ENCODE data around the gene C1orf141. TPM values are rescaled to one million over a fixed set of nuclear protein-coding genes. Genes with fewer than 3 reads are reported as not detected.

The C1orf141 gene
- not detected in 3 replicates for total RNA-seq (2021)
- not detected for Bru-seq, nascent RNA
- long read RNA-seq, experiment 1: 0 reads
- long read RNA-seq, experiment 2: 0 reads
- long read RNA-seq, experiment 3: 0 reads

DNA sequence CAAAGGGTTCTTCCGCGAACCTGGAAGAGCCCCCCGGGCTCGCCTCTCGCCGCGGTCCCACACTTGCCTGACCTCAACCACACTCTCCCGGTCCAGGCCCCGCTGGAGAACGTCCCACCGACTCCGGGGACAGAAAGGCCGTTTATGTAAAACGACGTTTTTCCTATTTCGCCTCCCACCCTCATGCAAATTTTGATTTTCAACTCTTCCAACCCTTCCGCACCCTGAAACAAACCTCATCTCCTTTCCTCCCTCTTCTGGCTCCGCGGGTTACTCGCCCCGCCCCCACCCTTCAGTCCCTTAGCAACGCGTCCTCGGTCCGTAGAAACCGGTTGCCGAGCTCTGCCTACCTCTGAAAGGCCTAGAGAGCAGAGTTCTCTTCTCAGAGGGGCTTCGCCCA lies at the start of gene C1orf141:
TSS of gene C1orf141 (minus strand) at position 276 of the 400 bp plus-strand sequence. CDS start 7,730 bp downstream, outside the sequence.
- POLR2A ChIA-PET: interaction anchor here (0.6 kb wide), 3 partner anchors 62 to 352 kb away, joined by 4 to 6 read pairs (median 4); no protein-coding TSS in a partner anchor
- Mint-ChIP-seq H3K4me3 (peak within 1 kb of the TSS; percentile 77), H3K36me3 (no peaks in the 10 kb centered on the region), H3K9me3 (no peaks in the 10 kb centered on the region), H3K27ac (no peak within 1 kb of the TSS), H3K27me3 (ENCODE audit: low read depth) (peaks cover 8% of the 10 kb centered on the region; the same call in 1 of the 2 replicates), H3K4me1 (peaks cover 16% of the 10 kb centered on the region)
- ATAC-seq (peak; percentile 86), DNase-seq (ENCODE audit: low spot score) (peak; percentile 62)
- TF ChIP-seq JAZF1 (CRISPR knock-in tag; IDR thresholded peaks at IDR 0.05): no peak
- TF ChIP-seq, protein P1, sequence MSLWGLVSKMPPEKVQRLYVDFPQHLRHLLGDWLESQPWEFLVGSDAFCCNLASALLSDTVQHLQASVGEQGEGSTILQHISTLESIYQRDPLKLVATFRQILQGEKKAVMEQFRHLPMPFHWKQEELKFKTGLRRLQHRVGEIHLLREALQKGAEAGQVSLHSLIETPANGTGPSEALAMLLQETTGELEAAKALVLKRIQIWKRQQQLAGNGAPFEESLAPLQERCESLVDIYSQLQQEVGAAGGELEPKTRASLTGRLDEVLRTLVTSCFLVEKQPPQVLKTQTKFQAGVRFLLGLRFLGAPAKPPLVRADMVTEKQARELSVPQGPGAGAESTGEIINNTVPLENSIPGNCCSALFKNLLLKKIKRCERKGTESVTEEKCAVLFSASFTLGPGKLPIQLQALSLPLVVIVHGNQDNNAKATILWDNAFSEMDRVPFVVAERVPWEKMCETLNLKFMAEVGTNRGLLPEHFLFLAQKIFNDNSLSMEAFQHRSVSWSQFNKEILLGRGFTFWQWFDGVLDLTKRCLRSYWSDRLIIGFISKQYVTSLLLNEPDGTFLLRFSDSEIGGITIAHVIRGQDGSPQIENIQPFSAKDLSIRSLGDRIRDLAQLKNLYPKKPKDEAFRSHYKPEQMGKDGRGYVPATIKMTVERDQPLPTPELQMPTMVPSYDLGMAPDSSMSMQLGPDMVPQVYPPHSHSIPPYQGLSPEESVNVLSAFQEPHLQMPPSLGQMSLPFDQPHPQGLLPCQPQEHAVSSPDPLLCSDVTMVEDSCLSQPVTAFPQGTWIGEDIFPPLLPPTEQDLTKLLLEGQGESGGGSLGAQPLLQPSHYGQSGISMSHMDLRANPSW (CRISPR knock-in tag; conservative IDR thresholded peaks at IDR 0.05; ENCODE audit: low read depth): no peak
- TF ChIP-seq, protein P2, sequence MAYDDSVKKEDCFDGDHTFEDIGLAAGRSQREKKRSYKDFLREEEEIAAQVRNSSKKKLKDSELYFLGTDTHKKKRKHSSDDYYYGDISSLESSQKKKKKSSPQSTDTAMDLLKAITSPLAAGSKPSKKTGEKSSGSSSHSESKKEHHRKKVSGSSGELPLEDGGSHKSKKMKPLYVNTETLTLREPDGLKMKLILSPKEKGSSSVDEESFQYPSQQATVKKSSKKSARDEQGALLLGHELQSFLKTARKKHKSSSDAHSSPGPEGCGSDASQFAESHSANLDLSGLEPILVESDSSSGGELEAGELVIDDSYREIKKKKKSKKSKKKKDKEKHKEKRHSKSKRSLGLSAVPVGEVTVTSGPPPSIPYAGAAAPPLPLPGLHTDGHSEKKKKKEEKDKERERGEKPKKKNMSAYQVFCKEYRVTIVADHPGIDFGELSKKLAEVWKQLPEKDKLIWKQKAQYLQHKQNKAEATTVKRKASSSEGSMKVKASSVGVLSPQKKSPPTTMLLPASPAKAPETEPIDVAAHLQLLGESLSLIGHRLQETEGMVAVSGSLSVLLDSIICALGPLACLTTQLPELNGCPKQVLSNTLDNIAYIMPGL (CRISPR knock-in tag; IDR thresholded peaks at IDR 0.05): no peak
- CTCF ChIA-PET: interaction anchor here (0.6 to 2.5 kb wide), 7 partner anchors 8 to 698 kb away, joined by 3 to 13 read pairs (median 4); no protein-coding TSS in a partner anchor

DNA sequence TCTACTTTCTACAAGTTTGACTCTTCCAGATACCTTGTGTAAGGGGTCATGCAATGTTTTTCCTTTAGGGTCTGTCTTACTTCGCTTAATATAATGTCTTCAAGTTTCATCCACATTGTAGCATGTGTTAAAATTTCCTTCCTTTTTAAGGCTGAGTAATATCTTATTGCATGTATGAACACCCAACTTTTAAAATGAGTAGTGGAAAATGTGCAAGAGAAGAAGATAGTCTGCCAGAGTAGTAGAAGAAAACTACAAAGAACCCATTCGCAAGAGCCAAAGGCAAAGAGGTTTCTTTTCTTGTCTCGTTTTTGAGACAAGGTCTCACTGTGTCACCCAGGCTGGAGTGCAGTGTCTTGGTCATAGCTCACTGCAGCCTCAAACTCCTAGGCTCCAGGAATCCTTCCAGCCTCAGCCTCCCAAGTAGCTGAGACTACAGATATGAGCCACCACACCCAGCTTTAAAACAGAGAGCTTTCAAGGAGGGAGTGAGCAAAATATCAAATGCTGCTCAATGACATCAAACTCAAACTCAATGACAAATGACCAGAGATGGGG lies 40.8 kb upstream of the C1orf141 start:
- CTCF ChIA-PET: interaction anchor here (1.2 kb wide), 2 partner anchors 38 to 173 kb away, joined by 3 to 6 read pairs; no protein-coding TSS in a partner anchor

DNA sequence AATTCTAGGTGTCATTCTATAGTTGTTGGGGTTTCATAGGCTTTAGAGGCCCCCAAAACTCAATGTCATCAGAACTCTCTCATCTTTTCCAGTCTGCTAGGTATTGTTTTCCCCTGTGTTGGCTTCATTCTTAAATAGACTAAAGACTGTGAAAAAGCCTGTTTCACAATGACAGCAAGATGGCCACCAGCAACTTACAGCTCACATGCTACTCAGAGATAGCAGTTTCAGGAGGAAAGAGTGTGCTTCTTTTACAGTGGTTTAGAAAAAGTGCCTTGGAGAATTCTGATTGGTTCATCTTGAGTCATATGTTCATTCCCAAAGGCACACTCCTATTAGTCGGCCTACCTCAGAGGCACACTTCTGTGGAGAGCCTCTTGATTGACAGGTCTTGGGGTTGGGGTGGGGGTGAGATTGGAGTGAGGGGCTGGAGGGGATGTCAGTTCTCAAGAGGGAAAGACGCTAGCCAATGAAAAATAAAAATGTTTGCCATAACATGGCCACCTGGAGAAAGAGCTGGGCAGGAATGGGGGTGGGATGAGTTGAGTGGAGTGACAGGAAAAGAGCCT lies 40.0 kb upstream of the C1orf141 start:
- POLR2A ChIA-PET: interaction anchor here (0.7 kb wide), 1 partner anchor 36 kb away, joined by 3 read pairs; no protein-coding TSS in a partner anchor
- Mint-ChIP-seq H3K4me1 (no peaks in the 10 kb centered on the region), H3K9me3 (no peaks in the 10 kb centered on the region; the same call in 1 of the 2 replicates)
- TF ChIP-seq, protein P3, sequence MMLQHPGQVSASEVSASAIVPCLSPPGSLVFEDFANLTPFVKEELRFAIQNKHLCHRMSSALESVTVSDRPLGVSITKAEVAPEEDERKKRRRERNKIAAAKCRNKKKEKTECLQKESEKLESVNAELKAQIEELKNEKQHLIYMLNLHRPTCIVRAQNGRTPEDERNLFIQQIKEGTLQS (CRISPR knock-in tag; conservative IDR thresholded peaks at IDR 0.05): no peak
- TF ChIP-seq JUN (CRISPR knock-in tag; IDR thresholded peaks at IDR 0.05): no peak
- TF ChIP-seq ZNF671 (CRISPR knock-in tag; IDR thresholded peaks at IDR 0.05): no peak
- TF ChIP-seq, protein P4, sequence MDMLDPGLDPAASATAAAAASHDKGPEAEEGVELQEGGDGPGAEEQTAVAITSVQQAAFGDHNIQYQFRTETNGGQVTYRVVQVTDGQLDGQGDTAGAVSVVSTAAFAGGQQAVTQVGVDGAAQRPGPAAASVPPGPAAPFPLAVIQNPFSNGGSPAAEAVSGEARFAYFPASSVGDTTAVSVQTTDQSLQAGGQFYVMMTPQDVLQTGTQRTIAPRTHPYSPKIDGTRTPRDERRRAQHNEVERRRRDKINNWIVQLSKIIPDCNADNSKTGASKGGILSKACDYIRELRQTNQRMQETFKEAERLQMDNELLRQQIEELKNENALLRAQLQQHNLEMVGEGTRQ (CRISPR knock-in tag; IDR thresholded peaks at IDR 0.05): no peak
- no peak for TF ChIP-seq CREB1 (CRISPR knock-in tag; IDR thresholded peaks at IDR 0.05)
- TF ChIP-seq NR3C1 (CRISPR knock-in tag; conservative IDR thresholded peaks at IDR 0.05; ENCODE audit: low read depth): no peak
- TF ChIP-seq, protein P5, sequence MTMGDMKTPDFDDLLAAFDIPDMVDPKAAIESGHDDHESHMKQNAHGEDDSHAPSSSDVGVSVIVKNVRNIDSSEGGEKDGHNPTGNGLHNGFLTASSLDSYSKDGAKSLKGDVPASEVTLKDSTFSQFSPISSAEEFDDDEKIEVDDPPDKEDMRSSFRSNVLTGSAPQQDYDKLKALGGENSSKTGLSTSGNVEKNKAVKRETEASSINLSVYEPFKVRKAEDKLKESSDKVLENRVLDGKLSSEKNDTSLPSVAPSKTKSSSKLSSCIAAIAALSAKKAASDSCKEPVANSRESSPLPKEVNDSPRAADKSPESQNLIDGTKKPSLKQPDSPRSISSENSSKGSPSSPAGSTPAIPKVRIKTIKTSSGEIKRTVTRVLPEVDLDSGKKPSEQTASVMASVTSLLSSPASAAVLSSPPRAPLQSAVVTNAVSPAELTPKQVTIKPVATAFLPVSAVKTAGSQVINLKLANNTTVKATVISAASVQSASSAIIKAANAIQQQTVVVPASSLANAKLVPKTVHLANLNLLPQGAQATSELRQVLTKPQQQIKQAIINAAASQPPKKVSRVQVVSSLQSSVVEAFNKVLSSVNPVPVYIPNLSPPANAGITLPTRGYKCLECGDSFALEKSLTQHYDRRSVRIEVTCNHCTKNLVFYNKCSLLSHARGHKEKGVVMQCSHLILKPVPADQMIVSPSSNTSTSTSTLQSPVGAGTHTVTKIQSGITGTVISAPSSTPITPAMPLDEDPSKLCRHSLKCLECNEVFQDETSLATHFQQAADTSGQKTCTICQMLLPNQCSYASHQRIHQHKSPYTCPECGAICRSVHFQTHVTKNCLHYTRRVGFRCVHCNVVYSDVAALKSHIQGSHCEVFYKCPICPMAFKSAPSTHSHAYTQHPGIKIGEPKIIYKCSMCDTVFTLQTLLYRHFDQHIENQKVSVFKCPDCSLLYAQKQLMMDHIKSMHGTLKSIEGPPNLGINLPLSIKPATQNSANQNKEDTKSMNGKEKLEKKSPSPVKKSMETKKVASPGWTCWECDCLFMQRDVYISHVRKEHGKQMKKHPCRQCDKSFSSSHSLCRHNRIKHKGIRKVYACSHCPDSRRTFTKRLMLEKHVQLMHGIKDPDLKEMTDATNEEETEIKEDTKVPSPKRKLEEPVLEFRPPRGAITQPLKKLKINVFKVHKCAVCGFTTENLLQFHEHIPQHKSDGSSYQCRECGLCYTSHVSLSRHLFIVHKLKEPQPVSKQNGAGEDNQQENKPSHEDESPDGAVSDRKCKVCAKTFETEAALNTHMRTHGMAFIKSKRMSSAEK (CRISPR knock-in tag; IDR thresholded peaks at IDR 0.05; ENCODE audit: borderline replicate concordance): no peak
- TF ChIP-seq PRRX2 (CRISPR knock-in tag; IDR thresholded peaks at IDR 0.05): no peak
- TF ChIP-seq NFE2L1 (CRISPR knock-in tag; IDR thresholded peaks at IDR 0.05): no peak
- no peak for TF ChIP-seq ZBTB21 (CRISPR knock-in tag; IDR thresholded peaks at IDR 0.05; ENCODE audit: borderline replicate concordance)
- TF ChIP-seq, protein P6, sequence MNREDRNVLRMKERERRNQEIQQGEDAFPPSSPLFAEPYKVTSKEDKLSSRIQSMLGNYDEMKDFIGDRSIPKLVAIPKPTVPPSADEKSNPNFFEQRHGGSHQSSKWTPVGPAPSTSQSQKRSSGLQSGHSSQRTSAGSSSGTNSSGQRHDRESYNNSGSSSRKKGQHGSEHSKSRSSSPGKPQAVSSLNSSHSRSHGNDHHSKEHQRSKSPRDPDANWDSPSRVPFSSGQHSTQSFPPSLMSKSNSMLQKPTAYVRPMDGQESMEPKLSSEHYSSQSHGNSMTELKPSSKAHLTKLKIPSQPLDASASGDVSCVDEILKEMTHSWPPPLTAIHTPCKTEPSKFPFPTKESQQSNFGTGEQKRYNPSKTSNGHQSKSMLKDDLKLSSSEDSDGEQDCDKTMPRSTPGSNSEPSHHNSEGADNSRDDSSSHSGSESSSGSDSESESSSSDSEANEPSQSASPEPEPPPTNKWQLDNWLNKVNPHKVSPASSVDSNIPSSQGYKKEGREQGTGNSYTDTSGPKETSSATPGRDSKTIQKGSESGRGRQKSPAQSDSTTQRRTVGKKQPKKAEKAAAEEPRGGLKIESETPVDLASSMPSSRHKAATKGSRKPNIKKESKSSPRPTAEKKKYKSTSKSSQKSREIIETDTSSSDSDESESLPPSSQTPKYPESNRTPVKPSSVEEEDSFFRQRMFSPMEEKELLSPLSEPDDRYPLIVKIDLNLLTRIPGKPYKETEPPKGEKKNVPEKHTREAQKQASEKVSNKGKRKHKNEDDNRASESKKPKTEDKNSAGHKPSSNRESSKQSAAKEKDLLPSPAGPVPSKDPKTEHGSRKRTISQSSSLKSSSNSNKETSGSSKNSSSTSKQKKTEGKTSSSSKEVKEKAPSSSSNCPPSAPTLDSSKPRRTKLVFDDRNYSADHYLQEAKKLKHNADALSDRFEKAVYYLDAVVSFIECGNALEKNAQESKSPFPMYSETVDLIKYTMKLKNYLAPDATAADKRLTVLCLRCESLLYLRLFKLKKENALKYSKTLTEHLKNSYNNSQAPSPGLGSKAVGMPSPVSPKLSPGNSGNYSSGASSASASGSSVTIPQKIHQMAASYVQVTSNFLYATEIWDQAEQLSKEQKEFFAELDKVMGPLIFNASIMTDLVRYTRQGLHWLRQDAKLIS (CRISPR knock-in tag; IDR thresholded peaks at IDR 0.05; ENCODE audit: borderline replicate concordance): no peak
- TF ChIP-seq RELA (CRISPR knock-in tag; IDR thresholded peaks at IDR 0.05; ENCODE audit: borderline replicate concordance): no peak

More for the DNA sequence above, 40.8 kb upstream of the C1orf141 start:
- Mint-ChIP-seq H3K27me3 (ENCODE audit: low read depth) (no peaks in the 10 kb centered on the region; the same call in 1 of the 2 replicates), H3K4me1 (no peaks in the 10 kb centered on the region), H3K36me3 (no peaks in the 10 kb centered on the region), H3K9me3 (no peaks in the 10 kb centered on the region; the same call in 1 of the 2 replicates), H3K27ac (no peak overlapping the region), H3K4me3 (no peak overlapping the region)
- no peak for ATAC-seq
- TF ChIP-seq ZNF671 (CRISPR knock-in tag; IDR thresholded peaks at IDR 0.05) (no peak), TEAD4 (CRISPR knock-in tag; IDR thresholded peaks at IDR 0.05) (no peak), FOXK1 (CRISPR knock-in tag; IDR thresholded peaks at IDR 0.05) (no peak)
- no peak for DNase-seq (ENCODE audit: low spot score)
- POLR2A ChIA-PET: no interaction called here

More for the DNA sequence above, 40.0 kb upstream of the C1orf141 start:
- Mint-ChIP-seq H3K36me3 (no peaks in the 10 kb centered on the region), H3K27me3 (ENCODE audit: low read depth) (no peaks in the 10 kb centered on the region; the same call in 1 of the 2 replicates), H3K27ac (no peak overlapping the region), H3K4me3 (no peak overlapping the region)
- DNase-seq (ENCODE audit: low spot score) (no peak), ATAC-seq (no peak)
- CTCF ChIA-PET: no interaction called here
